ENCODE results near the gene MIF4GD. TPM values are rescaled to one million over a fixed set of nuclear protein-coding genes. Genes with fewer than 3 reads are reported as not detected.

Gene MIF4GD
- total and polyA plus RNA-seq, 9 of the 15 experiments (the other 6 are each of a cell fraction or from before 2014, with no cell fraction given) = 11.8 to 63.8 (median 28.1) TPM

GRCh38 chr17:75271233-75271954, 363 bp upstream of the MIF4GD start (continued):
- no peak for TF ChIP-seq BCLAF1 (IDR thresholded peaks at IDR 0.05; ENCODE audit: borderline replicate concordance in 1 of 2, control insufficient read depth in 1 of 2, low read depth in 2 of 2, low read length in 1 of 2)
- no peak for TF ChIP-seq BRF2 (IDR thresholded peaks at IDR 0.05; ENCODE audit: borderline replicate concordance, insufficient read depth, insufficient read length)
- TF ChIP-seq MCM3 (IDR thresholded peaks at IDR 0.05) = no peak
- TF ChIP-seq, protein P1, sequence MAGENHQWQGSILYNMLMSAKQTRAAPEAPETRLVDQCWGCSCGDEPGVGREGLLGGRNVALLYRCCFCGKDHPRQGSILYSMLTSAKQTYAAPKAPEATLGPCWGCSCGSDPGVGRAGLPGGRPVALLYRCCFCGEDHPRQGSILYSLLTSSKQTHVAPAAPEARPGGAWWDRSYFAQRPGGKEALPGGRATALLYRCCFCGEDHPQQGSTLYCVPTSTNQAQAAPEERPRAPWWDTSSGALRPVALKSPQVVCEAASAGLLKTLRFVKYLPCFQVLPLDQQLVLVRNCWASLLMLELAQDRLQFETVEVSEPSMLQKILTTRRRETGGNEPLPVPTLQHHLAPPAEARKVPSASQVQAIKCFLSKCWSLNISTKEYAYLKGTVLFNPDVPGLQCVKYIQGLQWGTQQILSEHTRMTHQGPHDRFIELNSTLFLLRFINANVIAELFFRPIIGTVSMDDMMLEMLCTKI (IDR thresholded peaks at IDR 0.05; ENCODE audit: partially characterized antibody) = no peak
- TF ChIP-seq, protein P2, sequence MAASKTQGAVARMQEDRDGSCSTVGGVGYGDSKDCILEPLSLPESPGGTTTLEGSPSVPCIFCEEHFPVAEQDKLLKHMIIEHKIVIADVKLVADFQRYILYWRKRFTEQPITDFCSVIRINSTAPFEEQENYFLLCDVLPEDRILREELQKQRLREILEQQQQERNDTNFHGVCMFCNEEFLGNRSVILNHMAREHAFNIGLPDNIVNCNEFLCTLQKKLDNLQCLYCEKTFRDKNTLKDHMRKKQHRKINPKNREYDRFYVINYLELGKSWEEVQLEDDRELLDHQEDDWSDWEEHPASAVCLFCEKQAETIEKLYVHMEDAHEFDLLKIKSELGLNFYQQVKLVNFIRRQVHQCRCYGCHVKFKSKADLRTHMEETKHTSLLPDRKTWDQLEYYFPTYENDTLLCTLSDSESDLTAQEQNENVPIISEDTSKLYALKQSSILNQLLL (CRISPR knock-in tag; IDR thresholded peaks at IDR 0.05; ENCODE audit: borderline replicate concordance) = no peak
- no peak for TF ChIP-seq ARID2 (IDR thresholded peaks at IDR 0.05)
- no peak for TF ChIP-seq NFYB (IDR thresholded peaks at IDR 0.05; ENCODE audit: extremely low read depth, insufficient read length)
- no peak for TF ChIP-seq TCF7L2 (IDR thresholded peaks at IDR 0.05; ENCODE audit: low read depth, low read length)
- TF ChIP-seq BCOR (IDR thresholded peaks at IDR 0.05) = no peak
- no peak for TF ChIP-seq YBX1 (IDR thresholded peaks at IDR 0.05)
- peak; percentile 91 for TF ChIP-seq PCBP1 (IDR thresholded peaks at IDR 0.05; ENCODE audit: low read depth, low read length, poor library complexity, severe bottlenecking)
- TF ChIP-seq PRPF4 (IDR thresholded peaks at IDR 0.05; ENCODE audit: insufficient read depth, low read depth, low read length, poor library complexity, severe bottlenecking) = no peak
- no peak for TF ChIP-seq ZNF717 (CRISPR knock-in tag; IDR thresholded peaks at IDR 0.05)

Data from K562 (cell line).